ENCODE data around the gene GMPS. TPM values are rescaled to one million over a fixed set of nuclear protein-coding genes. Genes with fewer than 3 reads are reported as not detected.

GMPS gene
- total and polyA plus RNA-seq, 4 donors, result 14.9 to 43.2 (median 31.0) TPM

GRCh38 chr3:155984791-155985417 lies 114.5 kb downstream of the GMPS start:
- no peaks in the 10 kb centered on the region for H3K36me3 ChIP-seq (ENCODE audit: control insufficient read depth in 1 of 2, insufficient read depth in 2 of 2, low read length in 1 of 2)
- peaks cover 0 to 4% of the 10 kb centered on the region in 2 donors for H3K4me1 ChIP-seq (ENCODE audit: control insufficient read depth in 1 of 2, insufficient read depth in 2 of 2, low read length in 2 of 2)
- no peak for ATAC-seq (ENCODE audit: low FRiP score)
- no peak for DNase-seq
- intact Hi-C loops (cut with DNase I), result no loop called here
- 95 to 99% methylated on average over 6 of the region's 6 CpGs for WGBS, 2 donors
- H3K27ac ChIP-seq (ENCODE audit: low read depth in 1 of 2, low read length in 2 of 2), result no peak overlapping the region
- H3K27me3 ChIP-seq (ENCODE audit: control insufficient read depth in 1 of 2, insufficient read depth in 2 of 2, low read length in 1 of 2), result no peaks in the 10 kb centered on the region
- no peak overlapping the region for H3K4me3 ChIP-seq (ENCODE audit: low read length in 2 of 2)
- no peaks in the 10 kb centered on the region for H3K9me3 ChIP-seq (ENCODE audit: control insufficient read depth, low read length)

GRCh38 chr3:155989536-155989935 lies 119.1 kb downstream of the GMPS start:
- Histone ChIP-seq H3K27me3 (ENCODE audit: control insufficient read depth in 1 of 2, insufficient read depth in 2 of 2, low read length in 1 of 2) (no peaks in the 10 kb centered on the region), H3K36me3 (ENCODE audit: control insufficient read depth in 1 of 2, insufficient read depth in 2 of 2, low read length in 1 of 2) (no peaks in the 10 kb centered on the region), H3K27ac (ENCODE audit: low read depth in 1 of 2, low read length in 2 of 2) (no peak overlapping the region), H3K4me3 (ENCODE audit: low read length in 2 of 2) (no peak overlapping the region), H3K4me1 (ENCODE audit: control insufficient read depth in 1 of 2, insufficient read depth in 2 of 2, low read length in 2 of 2) (no peaks in the 10 kb centered on the region), H3K9me3 (ENCODE audit: control insufficient read depth, low read length) (no peaks in the 10 kb centered on the region)
- DNase-seq (no peak), ATAC-seq (ENCODE audit: low FRiP score) (no peak)
- intact Hi-C loops (cut with DNase I), result no loop called here

GRCh38 chr3:155991212-155991611 lies 120.8 kb downstream of the GMPS start:
- intact Hi-C loops (cut with DNase I), result loop anchor here in 1 of 2 donors (10.0 kb wide), 1 partner anchor 1144 kb away; no protein-coding TSS in a partner anchor
- WGBS, 2 donors, result 7 to 14% methylated on average over 4 of the region's 4 CpGs
- H3K27me3 ChIP-seq (ENCODE audit: control insufficient read depth in 1 of 2, insufficient read depth in 2 of 2, low read length in 1 of 2), result no peaks in the 10 kb centered on the region
- no peak overlapping the region for H3K27ac ChIP-seq (ENCODE audit: low read depth in 1 of 2, low read length in 2 of 2)
- H3K9me3 ChIP-seq (ENCODE audit: control insufficient read depth, low read length), result no peaks in the 10 kb centered on the region
- H3K36me3 ChIP-seq (ENCODE audit: control insufficient read depth in 1 of 2, insufficient read depth in 2 of 2, low read length in 1 of 2), result no peaks in the 10 kb centered on the region
- no peak overlapping the region for H3K4me3 ChIP-seq (ENCODE audit: low read length in 2 of 2)
- DNase-seq (no peak), ATAC-seq (ENCODE audit: low FRiP score) (no peak)
- no peaks in the 10 kb centered on the region for H3K4me1 ChIP-seq (ENCODE audit: control insufficient read depth in 1 of 2, insufficient read depth in 2 of 2, low read length in 2 of 2)

GRCh38 chr3:155991847-155992246 lies 121.4 kb downstream of the GMPS start:
- Histone ChIP-seq H3K4me3 (ENCODE audit: low read length in 2 of 2) (no peak overlapping the region), H3K27me3 (ENCODE audit: control insufficient read depth in 1 of 2, insufficient read depth in 2 of 2, low read length in 1 of 2) (no peaks in the 10 kb centered on the region), H3K36me3 (ENCODE audit: control insufficient read depth in 1 of 2, insufficient read depth in 2 of 2, low read length in 1 of 2) (no peaks in the 10 kb centered on the region), H3K27ac (ENCODE audit: low read depth in 1 of 2, low read length in 2 of 2) (no peak overlapping the region), H3K9me3 (ENCODE audit: control insufficient read depth, low read length) (no peaks in the 10 kb centered on the region), H3K4me1 (ENCODE audit: control insufficient read depth in 1 of 2, insufficient read depth in 2 of 2, low read length in 2 of 2) (no peaks in the 10 kb centered on the region)
- ATAC-seq (ENCODE audit: low FRiP score) (no peak), DNase-seq (no peak)
- 93% methylated on average over 1 of the region's 1 CpG for WGBS, 2 donors
- intact Hi-C loops (cut with DNase I), result loop anchor here in 1 of 2 donors (10.0 kb wide), 1 partner anchor 1143 kb away; no protein-coding TSS in a partner anchor

Other genes starting within 250 kb of the GMPS start
- gene PLCH1, start 125.6 kb upstream of the GMPS start, total RNA-seq, result under 1 TPM in 1 of 2 donors, not detected in 1; 0.57 TPM
- under 1 TPM in 1 of 2 donors, not detected in 1; 0.08 TPM for gene PLCH1, start 125.6 kb upstream of the GMPS start, polyA plus RNA-seq
- 1 to 10 TPM; 1.9 to 2.2 TPM for gene C3orf33, start 64.4 kb upstream of the GMPS start, total RNA-seq
- gene C3orf33, start 64.4 kb upstream of the GMPS start, polyA plus RNA-seq, result 1 to 10 TPM in 1 of 2 donors, under 1 TPM in 1; 0.50 to 5.2 TPM
- gene SLC33A1, start 16.2 kb upstream of the GMPS start, total RNA-seq, result 10 to 100 TPM; 27.1 to 28.5 TPM
- 10 to 100 TPM in 1 of 2 donors, 1 to 10 TPM in 1; 3.4 to 13.4 TPM for gene SLC33A1, start 16.2 kb upstream of the GMPS start, polyA plus RNA-seq
- 10 to 100 TPM; 22.6 to 45.8 TPM for gene KCNAB1, start 249.9 kb downstream of the GMPS start, total RNA-seq
- 10 to 100 TPM in 1 of 2 donors, 1 to 10 TPM in 1; 8.9 to 12.9 TPM for gene KCNAB1, start 249.9 kb downstream of the GMPS start, polyA plus RNA-seq

All from aorta (tissue), 5 donors.